ENCODE data around the gene TCF25. TPM values are rescaled to one million over a fixed set of nuclear protein-coding genes. Genes with fewer than 3 reads are reported as not detected.
"Not testable (repeated sequence)": the region's sequence is repeated elsewhere in the genome, so short reads cannot be mapped to it uniquely, and the experiment has no call there.

Gene TCF25
- total RNA-seq, 1 experiment from 2014 or later, result 155 TPM

DNA sequence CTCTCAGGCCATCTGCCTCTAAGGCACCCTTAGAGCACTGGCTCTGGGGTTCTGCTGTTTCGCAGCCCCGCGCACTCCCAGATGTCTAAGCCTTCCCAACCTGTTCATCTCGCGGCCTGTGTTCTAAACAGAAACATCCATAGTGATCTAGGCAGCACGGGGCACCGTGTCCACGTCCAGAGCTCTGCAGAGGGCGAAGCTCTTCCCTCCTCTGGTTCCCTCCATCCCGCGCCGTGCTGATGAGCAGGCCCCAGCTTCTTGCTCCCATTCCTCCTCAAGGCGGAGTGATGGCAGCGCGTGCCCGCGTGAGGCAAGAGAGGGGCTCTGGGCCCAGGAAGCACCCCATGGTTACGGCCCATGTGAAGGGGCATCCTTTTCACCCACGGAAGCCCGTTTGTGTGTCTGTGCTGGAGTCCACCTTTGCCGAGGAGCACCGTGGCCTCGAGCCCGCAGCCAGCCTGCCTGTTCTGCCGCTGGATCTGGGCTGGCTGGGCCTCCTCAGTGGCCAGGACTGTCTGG lies 41.5 kb upstream of the TCF25 start (continued):
- TF ChIP-seq, protein P1, sequence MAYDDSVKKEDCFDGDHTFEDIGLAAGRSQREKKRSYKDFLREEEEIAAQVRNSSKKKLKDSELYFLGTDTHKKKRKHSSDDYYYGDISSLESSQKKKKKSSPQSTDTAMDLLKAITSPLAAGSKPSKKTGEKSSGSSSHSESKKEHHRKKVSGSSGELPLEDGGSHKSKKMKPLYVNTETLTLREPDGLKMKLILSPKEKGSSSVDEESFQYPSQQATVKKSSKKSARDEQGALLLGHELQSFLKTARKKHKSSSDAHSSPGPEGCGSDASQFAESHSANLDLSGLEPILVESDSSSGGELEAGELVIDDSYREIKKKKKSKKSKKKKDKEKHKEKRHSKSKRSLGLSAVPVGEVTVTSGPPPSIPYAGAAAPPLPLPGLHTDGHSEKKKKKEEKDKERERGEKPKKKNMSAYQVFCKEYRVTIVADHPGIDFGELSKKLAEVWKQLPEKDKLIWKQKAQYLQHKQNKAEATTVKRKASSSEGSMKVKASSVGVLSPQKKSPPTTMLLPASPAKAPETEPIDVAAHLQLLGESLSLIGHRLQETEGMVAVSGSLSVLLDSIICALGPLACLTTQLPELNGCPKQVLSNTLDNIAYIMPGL (CRISPR knock-in tag; IDR thresholded peaks at IDR 0.05), result no peak
- TF ChIP-seq, protein P2, sequence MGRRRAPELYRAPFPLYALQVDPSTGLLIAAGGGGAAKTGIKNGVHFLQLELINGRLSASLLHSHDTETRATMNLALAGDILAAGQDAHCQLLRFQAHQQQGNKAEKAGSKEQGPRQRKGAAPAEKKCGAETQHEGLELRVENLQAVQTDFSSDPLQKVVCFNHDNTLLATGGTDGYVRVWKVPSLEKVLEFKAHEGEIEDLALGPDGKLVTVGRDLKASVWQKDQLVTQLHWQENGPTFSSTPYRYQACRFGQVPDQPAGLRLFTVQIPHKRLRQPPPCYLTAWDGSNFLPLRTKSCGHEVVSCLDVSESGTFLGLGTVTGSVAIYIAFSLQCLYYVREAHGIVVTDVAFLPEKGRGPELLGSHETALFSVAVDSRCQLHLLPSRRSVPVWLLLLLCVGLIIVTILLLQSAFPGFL (CRISPR knock-in tag; IDR thresholded peaks at IDR 0.05; ENCODE audit: borderline replicate concordance), result no peak

DNA sequence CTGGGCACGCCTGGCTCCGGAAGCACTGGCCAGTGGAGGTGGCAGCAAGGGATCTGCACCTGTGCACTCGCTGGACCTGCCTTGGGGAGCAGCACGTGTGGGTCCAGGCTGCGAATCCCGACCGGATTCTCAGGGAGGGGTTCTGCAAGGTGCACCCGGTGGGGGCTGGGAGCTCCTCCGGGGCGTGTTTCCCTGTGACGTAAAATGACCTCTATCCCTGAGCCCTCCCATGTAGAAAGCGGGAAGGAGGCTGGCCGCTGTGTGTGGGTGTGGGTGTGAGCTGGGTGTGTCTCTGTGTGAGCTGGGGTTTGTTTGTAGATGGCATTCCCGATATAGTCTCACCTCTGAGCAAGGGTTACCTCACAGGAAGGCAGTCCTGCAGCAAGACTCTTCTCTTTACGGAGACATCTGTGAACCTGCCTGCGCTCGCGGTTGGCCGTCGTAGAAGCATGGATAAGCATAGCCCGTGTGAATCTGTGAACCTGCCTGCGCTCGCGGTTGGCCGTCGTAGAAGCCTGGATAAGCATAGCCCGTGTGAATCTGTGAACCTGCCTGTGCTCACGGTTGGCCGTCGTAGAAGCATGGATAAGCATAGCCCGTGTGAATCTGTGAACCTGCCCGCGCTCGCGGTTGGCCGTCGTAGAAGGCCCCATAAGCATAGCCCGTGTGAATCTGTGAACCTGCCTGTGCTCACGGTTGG lies 39.6 kb upstream of the TCF25 start:
- H3K27me3 Mint-ChIP-seq (ENCODE audit: low read depth); H3K27ac Mint-ChIP-seq; H3K9me3 Mint-ChIP-seq; POLR2A ChIA-PET; CTCF ChIA-PET; H3K4me3 Mint-ChIP-seq; DNase-seq (ENCODE audit: low spot score); ATAC-seq: not testable (repeated sequence)
- Mint-ChIP-seq H3K36me3 (peaks cover 14% of the 10 kb centered on the region; the same call in 1 of the 2 replicates), H3K4me1 (peaks cover 16% of the 10 kb centered on the region)

DNA sequence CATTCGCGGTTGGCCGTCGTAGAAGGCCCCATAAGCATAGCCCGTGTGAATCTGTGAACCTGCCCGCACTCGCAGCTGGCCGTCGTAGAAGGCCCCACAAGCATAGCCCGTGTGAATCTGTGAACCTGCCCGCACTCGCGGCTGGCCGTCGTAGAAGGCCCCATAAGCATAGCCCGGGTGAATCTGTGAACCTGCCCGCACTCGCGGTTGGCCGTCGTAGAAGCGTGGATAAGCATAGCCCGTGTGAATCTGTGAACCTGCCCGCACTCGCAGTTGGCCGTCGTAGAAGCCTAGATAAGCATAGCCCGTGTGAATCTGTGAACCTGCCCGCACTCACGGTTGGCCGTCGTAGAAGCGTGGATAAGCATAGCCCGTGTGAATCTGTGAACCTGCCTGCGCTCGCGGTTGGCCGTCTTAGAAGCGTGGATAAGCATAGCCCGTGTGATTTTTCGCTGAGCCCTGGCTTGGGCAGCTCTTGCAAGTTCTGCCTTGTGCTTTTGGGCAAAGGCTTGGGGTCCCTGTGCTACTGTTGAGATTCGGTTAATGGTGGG lies 38.5 kb upstream of the TCF25 start:
- H3K9me3 Mint-ChIP-seq; ATAC-seq; H3K4me3 Mint-ChIP-seq; DNase-seq (ENCODE audit: low spot score); CTCF ChIA-PET; H3K27me3 Mint-ChIP-seq (ENCODE audit: low read depth); POLR2A ChIA-PET; H3K27ac Mint-ChIP-seq: not testable (repeated sequence)
- peaks cover 18% of the 10 kb centered on the region for H3K4me1 Mint-ChIP-seq
- peaks cover 14% of the 10 kb centered on the region; the same call in 1 of the 2 replicates for H3K36me3 Mint-ChIP-seq

DNA sequence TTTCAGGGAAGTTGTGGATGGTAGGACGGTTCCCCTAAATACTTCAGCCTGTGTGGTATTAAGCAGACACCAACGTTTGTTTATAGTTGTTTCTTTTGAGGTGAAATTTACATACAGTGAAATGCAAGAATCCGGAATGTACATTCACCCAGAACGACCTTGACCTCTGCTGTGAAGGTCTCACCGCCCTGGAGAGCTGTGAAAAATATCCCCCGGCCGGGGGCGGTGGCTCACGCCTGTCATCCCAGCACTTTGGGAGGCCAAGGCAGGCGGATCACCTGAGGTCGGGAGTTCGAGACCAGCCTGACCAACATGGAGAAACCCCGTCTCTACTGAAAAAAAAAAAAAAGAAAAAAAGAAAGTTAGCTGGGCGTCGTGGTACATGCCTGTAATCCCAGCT lies 36.9 kb upstream of the TCF25 start:
- H3K27me3 Mint-ChIP-seq (ENCODE audit: low read depth); H3K4me3 Mint-ChIP-seq; H3K27ac Mint-ChIP-seq; H3K9me3 Mint-ChIP-seq; ATAC-seq; DNase-seq (ENCODE audit: low spot score): not testable (repeated sequence)
- H3K36me3 Mint-ChIP-seq, result peaks cover 14% of the 10 kb centered on the region; the same call in 1 of the 2 replicates
- TF ChIP-seq GABPB1 (CRISPR knock-in tag; IDR thresholded peaks at IDR 0.05), result 0 out of 2 replicates have a peak, but pooled peaks have one; percentile 20
- peaks cover 16% of the 10 kb centered on the region for H3K4me1 Mint-ChIP-seq
- ChIA-PET CTCF (interaction anchor here (1.1 kb wide), 1 partner anchor 131 kb away, joined by 3 read pairs; no protein-coding TSS in a partner anchor), POLR2A (interaction anchor here (0.9 kb wide), 1 partner anchor 37 kb away, joined by 3 read pairs; the partner anchor contains the start of gene TCF25)

DNA sequence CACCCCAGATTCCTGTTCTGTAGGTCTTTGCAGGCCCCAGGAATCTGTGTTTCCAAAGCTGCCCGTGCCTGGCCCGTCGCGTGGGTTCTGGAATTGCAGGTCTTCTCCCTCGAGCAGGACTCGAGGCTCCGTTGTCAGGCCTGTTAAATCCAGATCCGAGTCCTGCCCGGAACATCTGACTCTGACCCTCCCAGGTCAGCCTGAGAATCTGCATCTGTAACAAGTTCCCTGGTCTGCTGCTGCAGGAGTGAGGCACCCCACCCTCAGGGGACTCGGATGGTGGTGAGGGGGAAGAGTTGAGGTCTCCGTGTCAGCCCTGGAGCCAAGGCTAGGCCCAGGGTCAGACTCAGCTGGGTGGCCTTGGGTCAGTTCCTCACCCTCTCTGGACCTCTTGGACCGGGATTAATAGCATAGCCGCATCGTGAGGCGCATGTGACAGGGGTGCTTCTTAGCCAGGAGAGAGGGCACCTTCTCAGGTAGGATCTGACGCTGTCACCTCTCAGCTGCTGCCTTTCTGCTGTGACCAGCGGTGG lies 36.3 kb upstream of the TCF25 start:
- ATAC-seq (no peak), DNase-seq (ENCODE audit: low spot score) (no peak)
- ChIA-PET POLR2A (interaction anchor here (1.2 kb wide), 1 partner anchor 20 kb away, joined by 3 read pairs; no protein-coding TSS in a partner anchor), CTCF (interaction anchor here (0.8 to 1.1 kb wide), 2 partner anchors 131 to 137 kb away, joined by 3 to 5 read pairs; no protein-coding TSS in a partner anchor)
- Mint-ChIP-seq H3K27ac (no peak overlapping the region), H3K9me3 (no peaks in the 10 kb centered on the region), H3K27me3 (ENCODE audit: low read depth) (no peaks in the 10 kb centered on the region), H3K36me3 (peaks cover 14% of the 10 kb centered on the region; the same call in 1 of the 2 replicates), H3K4me1 (peaks cover 13% of the 10 kb centered on the region), H3K4me3 (no peak overlapping the region)
- TF ChIP-seq, protein P3, sequence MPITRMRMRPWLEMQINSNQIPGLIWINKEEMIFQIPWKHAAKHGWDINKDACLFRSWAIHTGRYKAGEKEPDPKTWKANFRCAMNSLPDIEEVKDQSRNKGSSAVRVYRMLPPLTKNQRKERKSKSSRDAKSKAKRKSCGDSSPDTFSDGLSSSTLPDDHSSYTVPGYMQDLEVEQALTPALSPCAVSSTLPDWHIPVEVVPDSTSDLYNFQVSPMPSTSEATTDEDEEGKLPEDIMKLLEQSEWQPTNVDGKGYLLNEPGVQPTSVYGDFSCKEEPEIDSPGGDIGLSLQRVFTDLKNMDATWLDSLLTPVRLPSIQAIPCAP (CRISPR knock-in tag; IDR thresholded peaks at IDR 0.05), result no peak
- TF ChIP-seq TP53 (CRISPR knock-in tag; IDR thresholded peaks at IDR 0.05) (no peak), NR3C1 (CRISPR knock-in tag; conservative IDR thresholded peaks at IDR 0.05; ENCODE audit: low read depth) (no peak), ZNF263 (CRISPR knock-in tag; IDR thresholded peaks at IDR 0.05; ENCODE audit: low read depth) (no peak)
- TF ChIP-seq, protein P4, sequence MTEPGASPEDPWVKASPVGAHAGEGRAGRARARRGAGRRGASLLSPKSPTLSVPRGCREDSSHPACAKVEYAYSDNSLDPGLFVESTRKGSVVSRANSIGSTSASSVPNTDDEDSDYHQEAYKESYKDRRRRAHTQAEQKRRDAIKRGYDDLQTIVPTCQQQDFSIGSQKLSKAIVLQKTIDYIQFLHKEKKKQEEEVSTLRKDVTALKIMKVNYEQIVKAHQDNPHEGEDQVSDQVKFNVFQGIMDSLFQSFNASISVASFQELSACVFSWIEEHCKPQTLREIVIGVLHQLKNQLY (CRISPR knock-in tag; IDR thresholded peaks at IDR 0.05), result no peak
- TF ChIP-seq, protein P5, sequence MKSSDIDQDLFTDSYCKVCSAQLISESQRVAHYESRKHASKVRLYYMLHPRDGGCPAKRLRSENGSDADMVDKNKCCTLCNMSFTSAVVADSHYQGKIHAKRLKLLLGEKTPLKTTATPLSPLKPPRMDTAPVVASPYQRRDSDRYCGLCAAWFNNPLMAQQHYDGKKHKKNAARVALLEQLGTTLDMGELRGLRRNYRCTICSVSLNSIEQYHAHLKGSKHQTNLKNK (CRISPR knock-in tag; IDR thresholded peaks at IDR 0.05), result no peak
- TF ChIP-seq, protein P6, sequence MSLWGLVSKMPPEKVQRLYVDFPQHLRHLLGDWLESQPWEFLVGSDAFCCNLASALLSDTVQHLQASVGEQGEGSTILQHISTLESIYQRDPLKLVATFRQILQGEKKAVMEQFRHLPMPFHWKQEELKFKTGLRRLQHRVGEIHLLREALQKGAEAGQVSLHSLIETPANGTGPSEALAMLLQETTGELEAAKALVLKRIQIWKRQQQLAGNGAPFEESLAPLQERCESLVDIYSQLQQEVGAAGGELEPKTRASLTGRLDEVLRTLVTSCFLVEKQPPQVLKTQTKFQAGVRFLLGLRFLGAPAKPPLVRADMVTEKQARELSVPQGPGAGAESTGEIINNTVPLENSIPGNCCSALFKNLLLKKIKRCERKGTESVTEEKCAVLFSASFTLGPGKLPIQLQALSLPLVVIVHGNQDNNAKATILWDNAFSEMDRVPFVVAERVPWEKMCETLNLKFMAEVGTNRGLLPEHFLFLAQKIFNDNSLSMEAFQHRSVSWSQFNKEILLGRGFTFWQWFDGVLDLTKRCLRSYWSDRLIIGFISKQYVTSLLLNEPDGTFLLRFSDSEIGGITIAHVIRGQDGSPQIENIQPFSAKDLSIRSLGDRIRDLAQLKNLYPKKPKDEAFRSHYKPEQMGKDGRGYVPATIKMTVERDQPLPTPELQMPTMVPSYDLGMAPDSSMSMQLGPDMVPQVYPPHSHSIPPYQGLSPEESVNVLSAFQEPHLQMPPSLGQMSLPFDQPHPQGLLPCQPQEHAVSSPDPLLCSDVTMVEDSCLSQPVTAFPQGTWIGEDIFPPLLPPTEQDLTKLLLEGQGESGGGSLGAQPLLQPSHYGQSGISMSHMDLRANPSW (CRISPR knock-in tag; conservative IDR thresholded peaks at IDR 0.05; ENCODE audit: low read depth), result no peak
